Liver (tissue), 3 donors: Measurements from ENCODE around the gene CDK5R2.

ENCODE experiments used
- NR2F2 ChIP-seq: IDR thresholded peaks from 2 replicates; pipeline ENCODE4 v1.6.1; 2016; ENCODE audit warnings: antibody characterized with exemption
- TAF1 ChIP-seq: conservative IDR thresholded peaks from 2 replicates; pipeline ENCODE4 v1.6.1; 2016; ENCODE audit warnings: antibody characterized with exemption, mild to moderate bottlenecking
- YY1 ChIP-seq: IDR thresholded peaks from 2 replicates; pipeline ENCODE4 v1.6.1; 2016; ENCODE audit warnings: antibody characterized with exemption, mild to moderate bottlenecking
- TF ChIP-seq, protein P1 (sequence below): fragments of 150-350 bp; IDR thresholded peaks from 2 replicates; pipeline ENCODE4 v1.5.1; 2017; ENCODE audit warnings: improper control_type of control experiment, low read depth, low read length; ENCODE audit not compliant: missing input control
- TF ChIP-seq, protein P2 (sequence below): IDR thresholded peaks from 2 replicates; pipeline ENCODE4 v1.6.1; 2016; ENCODE audit warnings: antibody characterized with exemption
- TF ChIP-seq, protein P3 (sequence below): IDR thresholded peaks from 2 replicates; pipeline ENCODE4 v1.6.1; 2016; ENCODE audit warnings: antibody characterized with exemption
- TF ChIP-seq, protein P4 (sequence below): IDR thresholded peaks from 2 replicates; pipeline ENCODE4 v1.6.1; 2016; ENCODE audit warnings: antibody characterized with exemption
- donor health status: healthy.
- donor health status: healthy.

DNA sequence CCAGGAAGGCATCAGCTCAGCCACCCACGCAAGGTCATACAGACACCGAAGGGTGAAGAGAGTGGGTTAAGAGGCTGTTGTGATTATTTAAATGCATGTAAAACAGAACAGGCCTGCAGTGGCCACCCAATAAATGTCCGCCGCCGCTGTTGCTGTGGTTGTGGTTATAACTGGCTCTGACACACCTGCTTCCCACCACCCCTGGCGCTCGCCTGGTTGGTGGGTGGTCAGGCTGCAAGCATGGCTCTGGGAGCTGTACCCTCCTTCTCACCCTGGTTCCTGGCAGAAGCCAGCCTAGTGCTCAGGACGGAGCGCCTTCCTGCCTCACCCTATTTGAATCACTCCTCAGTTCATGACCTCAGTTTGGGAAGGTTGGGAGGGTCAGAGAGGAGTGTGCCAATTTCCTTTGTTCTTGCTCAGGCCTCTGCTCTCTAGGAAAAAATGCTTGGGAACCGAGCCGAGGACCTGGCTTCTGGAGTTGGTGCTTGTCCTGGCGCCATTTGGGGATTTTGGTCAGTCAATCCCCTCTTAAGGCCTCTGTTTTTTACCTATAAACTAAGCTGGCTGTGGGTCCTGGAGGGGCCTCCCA, 39.0 kb downstream of the CDK5R2 start:
- TF ChIP-seq, protein P1, sequence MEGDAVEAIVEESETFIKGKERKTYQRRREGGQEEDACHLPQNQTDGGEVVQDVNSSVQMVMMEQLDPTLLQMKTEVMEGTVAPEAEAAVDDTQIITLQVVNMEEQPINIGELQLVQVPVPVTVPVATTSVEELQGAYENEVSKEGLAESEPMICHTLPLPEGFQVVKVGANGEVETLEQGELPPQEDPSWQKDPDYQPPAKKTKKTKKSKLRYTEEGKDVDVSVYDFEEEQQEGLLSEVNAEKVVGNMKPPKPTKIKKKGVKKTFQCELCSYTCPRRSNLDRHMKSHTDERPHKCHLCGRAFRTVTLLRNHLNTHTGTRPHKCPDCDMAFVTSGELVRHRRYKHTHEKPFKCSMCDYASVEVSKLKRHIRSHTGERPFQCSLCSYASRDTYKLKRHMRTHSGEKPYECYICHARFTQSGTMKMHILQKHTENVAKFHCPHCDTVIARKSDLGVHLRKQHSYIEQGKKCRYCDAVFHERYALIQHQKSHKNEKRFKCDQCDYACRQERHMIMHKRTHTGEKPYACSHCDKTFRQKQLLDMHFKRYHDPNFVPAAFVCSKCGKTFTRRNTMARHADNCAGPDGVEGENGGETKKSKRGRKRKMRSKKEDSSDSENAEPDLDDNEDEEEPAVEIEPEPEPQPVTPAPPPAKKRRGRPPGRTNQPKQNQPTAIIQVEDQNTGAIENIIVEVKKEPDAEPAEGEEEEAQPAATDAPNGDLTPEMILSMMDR = no peak
- TF ChIP-seq, protein P2, sequence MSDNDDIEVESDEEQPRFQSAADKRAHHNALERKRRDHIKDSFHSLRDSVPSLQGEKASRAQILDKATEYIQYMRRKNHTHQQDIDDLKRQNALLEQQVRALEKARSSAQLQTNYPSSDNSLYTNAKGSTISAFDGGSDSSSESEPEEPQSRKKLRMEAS = no peak
- TF ChIP-seq TAF1 (no peak), YY1 (no peak), NR2F2 (no peak)
- TF ChIP-seq, protein P3, sequence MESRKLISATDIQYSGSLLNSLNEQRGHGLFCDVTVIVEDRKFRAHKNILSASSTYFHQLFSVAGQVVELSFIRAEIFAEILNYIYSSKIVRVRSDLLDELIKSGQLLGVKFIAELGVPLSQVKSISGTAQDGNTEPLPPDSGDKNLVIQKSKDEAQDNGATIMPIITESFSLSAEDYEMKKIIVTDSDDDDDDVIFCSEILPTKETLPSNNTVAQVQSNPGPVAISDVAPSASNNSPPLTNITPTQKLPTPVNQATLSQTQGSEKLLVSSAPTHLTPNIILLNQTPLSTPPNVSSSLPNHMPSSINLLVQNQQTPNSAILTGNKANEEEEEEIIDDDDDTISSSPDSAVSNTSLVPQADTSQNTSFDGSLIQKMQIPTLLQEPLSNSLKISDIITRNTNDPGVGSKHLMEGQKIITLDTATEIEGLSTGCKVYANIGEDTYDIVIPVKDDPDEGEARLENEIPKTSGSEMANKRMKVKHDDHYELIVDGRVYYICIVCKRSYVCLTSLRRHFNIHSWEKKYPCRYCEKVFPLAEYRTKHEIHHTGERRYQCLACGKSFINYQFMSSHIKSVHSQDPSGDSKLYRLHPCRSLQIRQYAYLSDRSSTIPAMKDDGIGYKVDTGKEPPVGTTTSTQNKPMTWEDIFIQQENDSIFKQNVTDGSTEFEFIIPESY = no peak
- TF ChIP-seq, protein P4, sequence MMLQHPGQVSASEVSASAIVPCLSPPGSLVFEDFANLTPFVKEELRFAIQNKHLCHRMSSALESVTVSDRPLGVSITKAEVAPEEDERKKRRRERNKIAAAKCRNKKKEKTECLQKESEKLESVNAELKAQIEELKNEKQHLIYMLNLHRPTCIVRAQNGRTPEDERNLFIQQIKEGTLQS = no peak
